Measurements from ENCODE around the gene STRIP2. TPM values are rescaled to one million over a fixed set of nuclear protein-coding genes. Genes with fewer than 3 reads are reported as not detected.

Gene STRIP2
- total and polyA plus RNA-seq, 9 of the 15 experiments (the other 6 are each of a cell fraction or from before 2014, with no cell fraction given): 10.1 to 81.8 (median 42.3) TPM

DNA sequence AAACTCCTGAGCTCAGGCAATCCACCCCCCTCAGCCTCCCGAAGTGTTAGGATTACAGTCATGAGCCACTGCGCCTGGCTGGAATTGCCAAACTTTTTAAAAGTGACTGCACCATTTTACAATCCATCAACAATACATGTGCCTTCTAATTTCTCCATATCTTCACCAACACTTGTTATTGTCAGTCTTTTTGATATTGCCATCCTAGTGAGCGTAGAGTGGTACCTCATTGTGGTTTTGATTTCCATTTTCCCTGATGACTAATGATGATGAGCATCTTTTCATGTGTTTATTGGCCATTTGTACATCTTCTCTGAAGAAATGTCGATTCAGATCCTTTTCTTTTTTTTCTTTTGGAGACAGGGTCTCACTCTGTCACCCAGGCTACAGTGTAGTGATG is 21.7 kb upstream of the STRIP2 start:
- H3K36me3 ChIP-seq (ENCODE audit: control insufficient read depth, insufficient read depth, low read length): no peaks in the 10 kb centered on the region
- no peak overlapping the region for H3K9ac ChIP-seq (ENCODE audit: insufficient read depth in 1 of 2, low read depth in 2 of 2, low read length in 2 of 2)
- no peaks in the 10 kb centered on the region for H3K9me1 ChIP-seq (ENCODE audit: control insufficient read depth, insufficient read depth, low read length)
- H3K27ac ChIP-seq (ENCODE audit: extremely low read depth, low read depth, low read length): no peak overlapping the region
- in situ Hi-C loops (cut with MboI): no loop called here
- DNase-seq (ENCODE audit: extremely low read depth in 1 of 4, low spot score in 3 of 4) (no peak), ATAC-seq (no peak), FAIRE-seq (no peak)
- POLR2A ChIA-PET: interaction anchor here (0.7 kb wide), 1 partner anchor 84 kb away, joined by 3 read pairs; no protein-coding TSS in a partner anchor
- no TSS peak for BruUV-seq (replicated peaks)
- H4K20me1 ChIP-seq (replicated peaks; ENCODE audit: control insufficient read depth, insufficient read depth, low read length): no peaks in the 10 kb centered on the region
- WGBS (ENCODE audit: insufficient coverage, low coverage, missing lambda C conversion rate): 71% methylated on average over 4 of the region's 4 CpGs
- no peaks in the 10 kb centered on the region for H3K79me2 ChIP-seq (ENCODE audit: control insufficient read depth, insufficient read depth, low read length)
- no peaks in the 10 kb centered on the region for H3K27me3 ChIP-seq (ENCODE audit: control insufficient read depth in 2 of 2, insufficient read depth in 2 of 2, low read length in 2 of 2)
- no peak overlapping the region for H2AFZ ChIP-seq (ENCODE audit: low read depth, low read length)
- H3K9me3 ChIP-seq (replicated peaks; ENCODE audit: control insufficient read depth, insufficient read depth, low read depth, low read length): peaks cover 3% of the 10 kb centered on the region
- intact Hi-C loops (cut with micrococcal nuclease): no loop called here
- H3K4me3 ChIP-seq: no peak overlapping the region
- H3K4me1 ChIP-seq (replicated peaks in 1 of 2; ENCODE audit: control insufficient read depth in 2 of 2, insufficient read depth in 2 of 2, low read length in 2 of 2): no peaks in the 10 kb centered on the region
- TF ChIP-seq CBX3 (IDR thresholded peaks at IDR 0.05; ENCODE audit: borderline replicate concordance in 1 of 2, low read length in 2 of 2) (0 out of 3 replicates have a peak, but pooled peaks of 1 of the 2 experiments have one; percentile 25), ZNF184 (CRISPR knock-in tag; IDR thresholded peaks at IDR 0.05) (peak; percentile 82), ZNF124 (CRISPR knock-in tag; IDR thresholded peaks at IDR 0.05) (0 out of 2 replicates have a peak, but pooled peaks have one; percentile 28), CHCHD3 (CRISPR knock-in tag; IDR thresholded peaks at IDR 0.05) (no peak), ZNF668 (CRISPR knock-in tag; IDR thresholded peaks at IDR 0.05) (no peak), HNRNPL (IDR thresholded peaks at IDR 0.05; ENCODE audit: low read depth, low read length) (no peak)
- no peak overlapping the region for H3K4me2 ChIP-seq (ENCODE audit: insufficient read depth, low read length)
- CTCF ChIA-PET (ENCODE audit: low intra/inter-chr PET ratio): no interaction called here

DNA sequence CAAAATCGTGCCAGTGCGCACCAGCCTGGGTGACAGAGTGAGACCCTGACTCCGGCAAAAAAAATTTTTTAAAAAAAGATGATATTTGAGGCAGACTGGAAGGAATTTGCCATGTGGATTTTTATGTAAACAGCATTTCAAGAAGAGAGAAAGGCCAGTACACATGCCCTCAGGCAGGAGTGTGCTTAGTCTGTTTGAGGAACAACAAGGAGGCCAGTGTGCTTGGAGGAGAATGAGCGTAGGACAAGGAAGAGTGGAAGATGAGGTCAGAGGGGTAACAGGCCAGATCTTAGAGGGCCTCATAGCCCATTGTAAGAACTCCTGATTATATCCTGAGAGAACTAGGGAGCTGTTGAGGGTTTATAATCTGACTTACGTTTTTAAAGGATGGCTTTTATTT is 17.2 kb upstream of the STRIP2 start:
- no peaks in the 10 kb centered on the region for H3K27me3 ChIP-seq (ENCODE audit: control insufficient read depth in 2 of 2, insufficient read depth in 2 of 2, low read length in 2 of 2)
- H3K9me3 ChIP-seq (replicated peaks; ENCODE audit: control insufficient read depth, insufficient read depth, low read depth, low read length): peaks cover 3% of the 10 kb centered on the region
- H3K4me1 ChIP-seq (replicated peaks in 1 of 2; ENCODE audit: control insufficient read depth in 2 of 2, insufficient read depth in 2 of 2, low read length in 2 of 2): no peaks in the 10 kb centered on the region
- no peaks in the 10 kb centered on the region for H3K9me1 ChIP-seq (ENCODE audit: control insufficient read depth, insufficient read depth, low read length)
- WGBS (ENCODE audit: insufficient coverage, low coverage, missing lambda C conversion rate): 69% methylated on average over 5 of the region's 5 CpGs
- ChIA-PET POLR2A (interaction anchor here (0.6 to 1.0 kb wide), 2 partner anchors 11 to 126 kb away, joined by 3 read pairs; no protein-coding TSS in a partner anchor), CTCF (ENCODE audit: low intra/inter-chr PET ratio) (no interaction called here)
- DNase-seq (ENCODE audit: extremely low read depth in 1 of 4, low spot score in 3 of 4): no peak
- no peak overlapping the region for H3K27ac ChIP-seq (ENCODE audit: extremely low read depth, low read depth, low read length)
- H3K4me2 ChIP-seq (ENCODE audit: insufficient read depth, low read length): no peak overlapping the region
- no peaks in the 10 kb centered on the region for H4K20me1 ChIP-seq (replicated peaks; ENCODE audit: control insufficient read depth, insufficient read depth, low read length)
- intact Hi-C loops (cut with micrococcal nuclease) (no loop called here), in situ Hi-C loops (cut with MboI) (no loop called here)
- no peaks in the 10 kb centered on the region for H3K36me3 ChIP-seq (ENCODE audit: control insufficient read depth, insufficient read depth, low read length)
- no TSS peak for BruUV-seq (replicated peaks)
- no peak overlapping the region for H2AFZ ChIP-seq (ENCODE audit: low read depth, low read length)
- peak; percentile 44; the same call in 1 of the 3 replicates for ATAC-seq
- no peak overlapping the region for H3K9ac ChIP-seq (ENCODE audit: insufficient read depth in 1 of 2, low read depth in 2 of 2, low read length in 2 of 2)
- H3K79me2 ChIP-seq (ENCODE audit: control insufficient read depth, insufficient read depth, low read length): no peaks in the 10 kb centered on the region
- H3K4me3 ChIP-seq: no peak overlapping the region
- no peak for FAIRE-seq
- TF ChIP-seq, protein P1, sequence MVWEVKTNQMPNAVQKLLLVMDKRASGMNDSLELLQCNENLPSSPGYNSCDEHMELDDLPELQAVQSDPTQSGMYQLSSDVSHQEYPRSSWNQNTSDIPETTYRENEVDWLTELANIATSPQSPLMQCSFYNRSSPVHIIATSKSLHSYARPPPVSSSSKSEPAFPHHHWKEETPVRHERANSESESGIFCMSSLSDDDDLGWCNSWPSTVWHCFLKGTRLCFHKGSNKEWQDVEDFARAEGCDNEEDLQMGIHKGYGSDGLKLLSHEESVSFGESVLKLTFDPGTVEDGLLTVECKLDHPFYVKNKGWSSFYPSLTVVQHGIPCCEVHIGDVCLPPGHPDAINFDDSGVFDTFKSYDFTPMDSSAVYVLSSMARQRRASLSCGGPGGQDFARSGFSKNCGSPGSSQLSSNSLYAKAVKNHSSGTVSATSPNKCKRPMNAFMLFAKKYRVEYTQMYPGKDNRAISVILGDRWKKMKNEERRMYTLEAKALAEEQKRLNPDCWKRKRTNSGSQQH (CRISPR knock-in tag; IDR thresholded peaks at IDR 0.05): no peak
- TF ChIP-seq ZNF512 (tag; IDR thresholded peaks at IDR 0.05): no peak
- TF ChIP-seq ZNF586 (CRISPR knock-in tag; conservative IDR thresholded peaks at IDR 0.05): no peak

Measured in K562 (cell line).